HEK293 (cell line): ENCODE measurements around the gene EFNA2.

ENCODE experiments used
- CTCF ChIP-seq: fragments of 450-650 bp; formaldehyde crosslinking; IDR thresholded peaks from 2 replicates; pipeline ENCODE4 v1.5.1; 2016; ENCODE audit warnings: missing biosample characterization, missing genetic modification characterization
- HIC1 ChIP-seq: fragments of 450-650 bp; formaldehyde crosslinking; IDR thresholded peaks from 2 replicates; pipeline ENCODE4 v1.5.1; 2016; ENCODE audit warnings: missing biosample characterization, missing genetic modification characterization
- KLF1 ChIP-seq: fragments of 450-650 bp; formaldehyde crosslinking; IDR thresholded peaks from 2 replicates; pipeline ENCODE4 v1.5.1; 2016; ENCODE audit warnings: missing biosample characterization, missing genetic modification characterization
- KLF17 ChIP-seq: fragments of 450-650 bp; formaldehyde crosslinking; IDR thresholded peaks from 2 replicates; pipeline ENCODE4 v1.5.1; 2016; ENCODE audit warnings: missing biosample characterization, missing genetic modification characterization
- KLF9 ChIP-seq: fragments of 450-650 bp; formaldehyde crosslinking; IDR thresholded peaks from 2 replicates; pipeline ENCODE4 v1.5.1; 2016; ENCODE audit warnings: missing biosample characterization, missing genetic modification characterization, low read depth
- PRDM4 ChIP-seq: fragments of 450-650 bp; formaldehyde crosslinking; IDR thresholded peaks from 2 replicates; pipeline ENCODE4 v1.5.1; 2017; ENCODE audit warnings: missing biosample characterization, missing genetic modification characterization
- RBAK ChIP-seq: fragments of 450-650 bp; formaldehyde crosslinking; IDR thresholded peaks from 2 replicates; pipeline ENCODE4 v1.5.1; 2016; ENCODE audit warnings: missing biosample characterization, missing genetic modification characterization
- SP2 ChIP-seq: fragments of 450-650 bp; formaldehyde crosslinking; IDR thresholded peaks from 2 replicates; pipeline ENCODE4 v1.5.1; 2016; ENCODE audit warnings: missing biosample characterization, missing genetic modification characterization
- SP7 ChIP-seq: fragments of 450-650 bp; formaldehyde crosslinking; IDR thresholded peaks from 2 replicates; pipeline ENCODE4 v1.5.1; 2016; ENCODE audit warnings: missing biosample characterization, missing genetic modification characterization
- WT1 ChIP-seq: fragments of 450-650 bp; formaldehyde crosslinking; IDR thresholded peaks from 2 replicates; pipeline ENCODE4 v1.5.1; 2016; ENCODE audit warnings: missing biosample characterization, missing genetic modification characterization
- YY2 ChIP-seq: fragments of 450-650 bp; formaldehyde crosslinking; IDR thresholded peaks from 2 replicates; pipeline ENCODE4 v1.5.1; 2016; ENCODE audit warnings: missing biosample characterization, missing genetic modification characterization
- ZBTB10 ChIP-seq: fragments of 450-650 bp; formaldehyde crosslinking; IDR thresholded peaks from 2 replicates; pipeline ENCODE4 v1.5.1; 2016; ENCODE audit warnings: missing biosample characterization, missing genetic modification characterization
- ZBTB17 ChIP-seq: fragments of 450-650 bp; formaldehyde crosslinking; IDR thresholded peaks from 2 replicates; pipeline ENCODE4 v1.5.1; 2016; ENCODE audit warnings: missing biosample characterization, missing genetic modification characterization
- ZBTB21 ChIP-seq: fragments of 450-650 bp; formaldehyde crosslinking; IDR thresholded peaks from 2 replicates; pipeline ENCODE4 v1.5.1; 2017; ENCODE audit warnings: missing biosample characterization, missing genetic modification characterization
- ZBTB48 ChIP-seq: fragments of 450-650 bp; formaldehyde crosslinking; IDR thresholded peaks from 2 replicates; pipeline ENCODE4 v1.5.1; 2016; ENCODE audit warnings: missing biosample characterization, missing genetic modification characterization
- ZBTB8A ChIP-seq: fragments of 450-650 bp; formaldehyde crosslinking; IDR thresholded peaks from 2 replicates; pipeline ENCODE4 v1.5.1; 2016; ENCODE audit warnings: missing biosample characterization, missing genetic modification characterization
- ZEB2 ChIP-seq: fragments of 450-650 bp; formaldehyde crosslinking; IDR thresholded peaks from 2 replicates; pipeline ENCODE4 v1.5.1; 2016; ENCODE audit warnings: missing biosample characterization, missing genetic modification characterization
- ZIC2 ChIP-seq: fragments of 450-650 bp; formaldehyde crosslinking; IDR thresholded peaks from 2 replicates; pipeline ENCODE4 v1.5.1; 2016; ENCODE audit warnings: missing biosample characterization, missing genetic modification characterization
- ZNF366 ChIP-seq: fragments of 450-650 bp; formaldehyde crosslinking; conservative IDR thresholded peaks from 2 replicates; pipeline ENCODE4 v1.5.1; 2016; ENCODE audit warnings: missing biosample characterization, missing genetic modification characterization
- ZNF404 ChIP-seq: fragments of 450-650 bp; formaldehyde crosslinking; IDR thresholded peaks from 2 replicates; pipeline ENCODE4 v1.5.1; 2017; ENCODE audit warnings: missing biosample characterization, missing genetic modification characterization
- ZNF423 ChIP-seq: fragments of 450-650 bp; formaldehyde crosslinking; IDR thresholded peaks from 2 replicates; pipeline ENCODE4 v1.5.1; 2016; ENCODE audit warnings: missing biosample characterization, missing genetic modification characterization
- ZNF529 ChIP-seq: fragments of 450-650 bp; formaldehyde crosslinking; IDR thresholded peaks from 2 replicates; pipeline ENCODE4 v1.5.1; 2017; ENCODE audit warnings: missing genetic modification characterization, missing biosample characterization; ENCODE audit not compliant: insufficient replicate concordance
- ZNF600 ChIP-seq: fragments of 450-650 bp; formaldehyde crosslinking; IDR thresholded peaks from 2 replicates; pipeline ENCODE4 v1.5.1; 2016; ENCODE audit warnings: missing biosample characterization, missing genetic modification characterization
- ZNF624 ChIP-seq: fragments of 450-650 bp; formaldehyde crosslinking; IDR thresholded peaks from 2 replicates; pipeline ENCODE4 v1.5.1; 2017; ENCODE audit warnings: missing biosample characterization, missing genetic modification characterization
- ZNF626 ChIP-seq: fragments of 450-650 bp; sonication (Bioruptor Pico); formaldehyde crosslinking; IDR thresholded peaks from 2 replicates; pipeline ENCODE4 v1.5.1; 2018; ENCODE audit warnings: missing biosample characterization, missing genetic modification characterization, inconsistent platforms
- ZNF660 ChIP-seq: fragments of 450-650 bp; IDR thresholded peaks from 2 replicates; pipeline ENCODE4 v1.5.1; 2018; ENCODE audit warnings: missing biosample characterization, mild to moderate bottlenecking, missing genetic modification characterization
- ZNF692 ChIP-seq: fragments of 450-650 bp; formaldehyde crosslinking; IDR thresholded peaks from 2 replicates; pipeline ENCODE4 v1.5.1; 2016; ENCODE audit warnings: missing biosample characterization, missing genetic modification characterization
- ZNF76 ChIP-seq: fragments of 450-650 bp; formaldehyde crosslinking; IDR thresholded peaks from 2 replicates; pipeline ENCODE4; 2016; ENCODE audit warnings: low read depth, missing biosample characterization, missing genetic modification characterization, borderline replicate concordance
- ZXDB ChIP-seq: fragments of 450-650 bp; formaldehyde crosslinking; IDR thresholded peaks from 2 replicates; pipeline ENCODE4 v1.5.1; 2016; ENCODE audit warnings: missing biosample characterization, missing genetic modification characterization

Gene EFNA2

GRCh38 chr19:1252821-1253513 is 32.7 kb upstream of the EFNA2 start (continued):
- TF ChIP-seq ZNF692 (peak; percentile 49), SP2 (tag by site-specific recombination) (peak; percentile 66), ZIC2 (tag by site-specific recombination) (peak; percentile 94), ZNF626 (tag by site-specific recombination) (no peak), CTCF (tag by site-specific recombination) (peak; percentile 54; the same call in 1 of the 2 replicates), ZNF600 (0 out of 2 replicates have a peak, but pooled peaks have one; percentile 14), ZNF624 (tag by site-specific recombination) (no peak), SP7 (tag by site-specific recombination) (peak; percentile 63), ZBTB48 (tag by site-specific recombination) (0 out of 2 replicates have a peak, but pooled peaks have one; percentile 28), ZEB2 (tag by site-specific recombination) (peak; percentile 38; the same call in 1 of the 2 replicates), ZNF423 (tag by site-specific recombination) (peak; percentile 85), ZNF366 (tag by site-specific recombination) (peak; percentile 45; the same call in 1 of the 2 replicates), ZNF529 (tag by site-specific recombination) (no peak), ZNF660 (tag by site-specific recombination) (peak; percentile 39), RBAK (tag by site-specific recombination) (no peak), ZNF76 (0 out of 2 replicates have a peak, but pooled peaks have one; percentile 18), HIC1 (tag by site-specific recombination) (peak; percentile 72), YY2 (tag by site-specific recombination) (no peak), ZBTB10 (tag by site-specific recombination) (peak; percentile 69), ZBTB8A (tag by site-specific recombination) (peak; percentile 91), PRDM4 (tag by site-specific recombination) (peak; percentile 38; the same call in 1 of the 2 replicates), KLF1 (peak; percentile 80), ZXDB (tag by site-specific recombination) (peak; percentile 19; the same call in 1 of the 2 replicates), KLF17 (tag by site-specific recombination) (peak; percentile 55; the same call in 1 of the 2 replicates), WT1 (tag by site-specific recombination) (peak; percentile 85), ZBTB21 (peak; percentile 15; the same call in 1 of the 2 replicates), KLF9 (no peak), ZBTB17 (no peak), ZNF404 (tag by site-specific recombination) (no peak)
